Transverse colon (tissue), 4 donors: ENCODE data around the gene PRSS12. TPM values are rescaled to one million over a fixed set of nuclear protein-coding genes. Genes with fewer than 3 reads are reported as not detected.
"Not testable (repeated sequence)": the region's sequence is repeated elsewhere in the genome, so short reads cannot be mapped to it uniquely, and the experiment has no call there.

Source experiments
- DNase-seq: peaks from one replicate; pipeline ENCODE4 v3.0.0-alpha.2; 2019
- H3K27ac ChIP-seq, 4 donors: fragments of 200-600 bp; sonication (generic); 2 replicates each; pipeline ENCODE4 v1.5.1; 2016 to 2018; ENCODE audit warnings: inconsistent platforms in 4 of 4
- H3K27me3 ChIP-seq: fragments of 200-600 bp; sonication (generic); 2 replicates; pipeline ENCODE4 v1.5.1; 2017; ENCODE audit warnings: inconsistent platforms
- H3K36me3 ChIP-seq, 4 donors: fragments of 200-600 bp; sonication (generic); 2 replicates each; pipeline ENCODE4 v1.5.1; 2017 to 2019; ENCODE audit warnings: inconsistent platforms in 4 of 4
- H3K4me1 ChIP-seq, 4 donors: fragments of 200-600 bp; sonication (generic); 2 replicates each; pipeline ENCODE4 v1.5.1; 2017 to 2020; ENCODE audit warnings: inconsistent platforms in 4 of 4
- H3K4me3 ChIP-seq, 4 donors: fragments of 200-600 bp; sonication (generic); 1 replicate in 1 of 4; 2 replicates in 3 of 4; pipeline versions ENCODE4 v1.5.1 to v1.6.1; 2017 to 2019; ENCODE audit warnings: inconsistent platforms in 4 of 4
- H3K9me3 ChIP-seq, 2 donors: fragments of 200-600 bp; sonication (generic); 2 replicates each; pipeline ENCODE4 v1.5.1; 2017 to 2019; ENCODE audit warnings: inconsistent platforms in 2 of 2
- EP300 ChIP-seq: sonication (generic); formaldehyde crosslinking; IDR thresholded peaks from one replicate; pipeline ENCODE4 v1.6.1; 2017; ENCODE audit warnings: antibody characterized with exemption, low read depth
- POLR2A ChIP-seq: fragments of 450-650 bp; IDR thresholded peaks from one replicate; pipeline ENCODE4 v1.6.1; 2016; ENCODE audit warnings: antibody characterized with exemption, mild to moderate bottlenecking, moderate library complexity
- POLR2AphosphoS5 ChIP-seq, 3 donors: sonication (generic); formaldehyde crosslinking; IDR thresholded peaks; one replicate each; pipeline ENCODE4 v1.6.1; 2016; ENCODE audit warnings: antibody characterized with exemption in 3 of 3
- WGBS, 2 donors: methylation state at CpG; one replicate each; pipeline ENCODE4 v1.1.5; 2018; ENCODE audit warnings: low coverage in 1 of 2; 5-methylcytosine and 5-hydroxymethylcytosine counted together
- in situ Hi-C, 4 donors: fragments of 200-750 bp; cut with MboI; loops; one replicate each; pipeline versions ENCODE4 v1.15.0 to v1.15.1; 2017; ENCODE audit warnings: low sequenced_read_pairs in 3 of 4, low pct_ligation_motif_present in 1 of 4, low pct_unique_long_range_greater_than_20kb in 1 of 4
- intact Hi-C: fragments of 100-400 bp; cut with DNase I; formaldehyde crosslinking; loops from one replicate; pipeline ENCODE4 v1.15.1; 2023; ENCODE audit warnings: low total_unique reads
- total RNA-seq, 4 donors: library from RNA; depleted of rRNA; stranded (reverse); fragments of >200 nt; gene quantifications; one replicate each; pipeline ENCODE4 v1.1.0, GENCODE V29; 2016
- TF ChIP-seq, protein P1 (sequence below), 5 experiments: fragments of 200-600 bp in 3 of 5; fragments of 450-650 bp in 2 of 5; sonication (generic) in 3 of 5; IDR thresholded peaks; 1 replicate in 2 of 5; 2 replicates in 3 of 5; pipeline ENCODE4 v1.5.1; 2016 to 2017; ENCODE audit warnings: antibody characterized with exemption in 5 of 5, inconsistent platforms in 3 of 5, mild to moderate bottlenecking in 2 of 5, moderate library complexity in 1 of 5

PRSS12 gene
- total RNA-seq, 4 donors from 2014 or later = 58.0 to 146 (median 84.3) TPM

DNA sequence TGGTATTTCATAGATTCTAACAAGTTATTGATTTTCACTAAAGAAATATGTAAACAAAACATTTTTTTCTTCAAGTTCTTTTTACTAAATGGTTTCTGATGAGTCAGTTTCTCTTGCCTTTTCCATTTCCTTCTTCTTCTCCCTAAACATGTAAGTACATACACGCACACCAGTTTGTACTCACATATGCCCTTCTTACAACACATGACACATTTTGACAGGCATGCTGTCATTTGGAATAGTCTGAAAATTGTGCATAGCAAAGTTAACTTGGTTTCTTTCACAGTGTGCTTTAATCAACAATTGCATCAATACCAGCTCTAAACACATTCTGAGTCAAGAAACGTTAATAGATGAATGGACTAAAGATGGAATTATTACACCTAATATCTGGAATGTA lies 35.1 kb downstream of the PRSS12 start:
- Histone ChIP-seq H3K27me3 (no peaks in the 10 kb centered on the region), H3K9me3 (no peaks in the 10 kb centered on the region), H3K4me1 (peaks cover 0 to 2% (median 0%) of the 10 kb centered on the region in 4 donors), H3K36me3 (no peaks in the 10 kb centered on the region), H3K4me3 (no peak overlapping the region), H3K27ac (no peak overlapping the region)
- in situ Hi-C loops = no loop called here
- TF ChIP-seq, protein P1, sequence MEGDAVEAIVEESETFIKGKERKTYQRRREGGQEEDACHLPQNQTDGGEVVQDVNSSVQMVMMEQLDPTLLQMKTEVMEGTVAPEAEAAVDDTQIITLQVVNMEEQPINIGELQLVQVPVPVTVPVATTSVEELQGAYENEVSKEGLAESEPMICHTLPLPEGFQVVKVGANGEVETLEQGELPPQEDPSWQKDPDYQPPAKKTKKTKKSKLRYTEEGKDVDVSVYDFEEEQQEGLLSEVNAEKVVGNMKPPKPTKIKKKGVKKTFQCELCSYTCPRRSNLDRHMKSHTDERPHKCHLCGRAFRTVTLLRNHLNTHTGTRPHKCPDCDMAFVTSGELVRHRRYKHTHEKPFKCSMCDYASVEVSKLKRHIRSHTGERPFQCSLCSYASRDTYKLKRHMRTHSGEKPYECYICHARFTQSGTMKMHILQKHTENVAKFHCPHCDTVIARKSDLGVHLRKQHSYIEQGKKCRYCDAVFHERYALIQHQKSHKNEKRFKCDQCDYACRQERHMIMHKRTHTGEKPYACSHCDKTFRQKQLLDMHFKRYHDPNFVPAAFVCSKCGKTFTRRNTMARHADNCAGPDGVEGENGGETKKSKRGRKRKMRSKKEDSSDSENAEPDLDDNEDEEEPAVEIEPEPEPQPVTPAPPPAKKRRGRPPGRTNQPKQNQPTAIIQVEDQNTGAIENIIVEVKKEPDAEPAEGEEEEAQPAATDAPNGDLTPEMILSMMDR (IDR thresholded peaks at IDR 0.05) = no peak
- TF ChIP-seq EP300 (no peak), POLR2AphosphoS5 (IDR thresholded peaks at IDR 0.05) (no peak), POLR2A (no peak)
- whole genome bisulfite sequencing, 2 donors = 85 to 88% methylated on average over 2 of the region's 2 CpGs
- intact Hi-C loops = no loop called here
- DNase-seq = no peak

DNA sequence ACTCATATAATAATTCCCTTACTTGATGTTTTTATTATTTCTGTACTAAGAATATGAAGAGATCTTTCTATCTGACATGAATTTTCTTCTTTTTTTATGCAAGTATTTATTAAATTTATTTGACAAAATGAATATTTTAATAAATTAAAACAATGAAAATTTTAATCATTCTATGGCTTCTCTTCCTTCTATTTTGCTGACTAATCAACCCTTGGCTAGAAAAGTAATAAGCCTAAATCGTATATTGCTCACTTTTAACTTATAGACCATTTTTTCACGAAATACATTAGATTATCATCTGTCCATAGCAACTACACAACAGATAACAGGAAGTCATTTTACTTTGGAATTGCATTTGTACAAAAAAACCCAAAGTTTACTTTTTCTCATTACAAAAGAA lies 38.6 kb downstream of the PRSS12 start:
- in situ Hi-C loops = no loop called here
- TF ChIP-seq POLR2AphosphoS5 (IDR thresholded peaks at IDR 0.05) = no peak
- Histone ChIP-seq H3K4me3 (no peak overlapping the region), H3K27ac (no peak overlapping the region), H3K4me1 (peaks cover 0 to 3% (median 0%) of the 10 kb centered on the region in 4 donors), H3K9me3 (no peaks in the 10 kb centered on the region), H3K27me3 (no peaks in the 10 kb centered on the region), H3K36me3 (no peaks in the 10 kb centered on the region)
- intact Hi-C loops = no loop called here
- DNase-seq = no peak
- WGBS, 2 donors = 84 to 91% methylated on average over 2 of the region's 2 CpGs

DNA sequence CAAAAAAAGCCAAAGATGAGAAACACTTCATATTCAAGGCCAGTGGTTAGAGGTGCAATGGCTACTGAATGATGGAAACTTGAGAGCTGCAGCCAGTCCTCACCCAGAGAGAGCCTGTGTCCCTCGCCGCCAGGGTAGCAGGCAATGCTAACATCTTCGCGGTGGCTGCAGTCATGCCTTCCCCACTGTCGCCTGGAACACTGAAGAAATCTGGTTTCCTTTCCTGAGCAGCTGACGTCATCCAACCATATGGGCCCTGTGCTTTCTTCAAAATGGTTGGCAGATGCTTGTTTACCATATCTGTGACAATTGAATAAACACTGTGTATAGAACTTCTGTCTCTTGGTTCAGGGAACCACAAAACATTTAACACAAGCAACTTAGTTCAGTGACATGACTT lies 39.7 kb downstream of the PRSS12 start:
- no peak for TF ChIP-seq POLR2A
- no peak for TF ChIP-seq POLR2AphosphoS5 (IDR thresholded peaks at IDR 0.05)
- TF ChIP-seq EP300 = no peak
- TF ChIP-seq, protein P1 (IDR thresholded peaks at IDR 0.05) = no peak
- H3K27me3 ChIP-seq = no peaks in the 10 kb centered on the region
- H3K36me3 ChIP-seq = no peaks in the 10 kb centered on the region
- intact Hi-C loops = no loop called here
- peaks cover 0 to 14% (median 1%) of the 10 kb centered on the region in 4 donors for H3K4me1 ChIP-seq
- H3K9me3 ChIP-seq = no peaks in the 10 kb centered on the region
- no peak for DNase-seq
- in situ Hi-C loops = no loop called here
- WGBS, 2 donors = 79 to 100% methylated on average over 3 to 6 of the region's 6 CpGs
- no peak overlapping the region for H3K4me3 ChIP-seq
- H3K27ac ChIP-seq = no peak overlapping the region

DNA sequence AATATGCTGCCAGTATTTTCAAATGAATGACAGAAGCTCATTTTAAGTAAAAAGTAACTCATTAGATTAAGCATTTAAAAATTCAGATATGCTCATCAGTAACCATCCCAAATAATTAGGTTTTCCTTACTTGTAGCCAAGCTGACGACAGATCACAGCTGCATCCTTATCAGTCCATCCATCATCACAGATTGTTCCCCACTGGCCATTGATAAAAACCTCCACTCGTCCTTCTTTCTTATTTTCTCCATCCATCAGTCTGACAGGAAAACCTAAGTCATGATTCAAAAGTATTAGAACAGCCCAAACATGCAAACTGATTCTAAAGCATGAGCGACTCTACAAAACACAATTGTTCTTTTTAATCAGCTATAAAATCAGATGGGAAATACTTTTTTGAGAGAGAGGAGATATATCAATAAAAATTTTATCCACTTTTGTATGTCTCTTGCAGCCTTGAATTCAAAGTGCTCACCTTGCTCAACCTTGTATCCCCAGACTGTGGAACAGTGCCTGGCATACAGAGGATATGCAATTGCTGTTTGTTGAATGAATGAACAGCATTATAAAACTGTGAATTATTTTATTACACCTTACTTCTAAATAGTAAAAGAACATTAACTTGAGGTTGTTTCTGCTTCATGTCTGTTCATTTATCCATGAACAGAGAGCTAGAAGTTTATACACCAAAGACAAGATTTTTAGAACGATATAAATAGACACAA lies 44.3 kb downstream of the PRSS12 start:
- no peaks in the 10 kb centered on the region for H3K36me3 ChIP-seq
- no peak for TF ChIP-seq POLR2A
- no peak for TF ChIP-seq EP300
- TF ChIP-seq, protein P1 (IDR thresholded peaks at IDR 0.05) = no peak
- TF ChIP-seq POLR2AphosphoS5 (IDR thresholded peaks at IDR 0.05) = no peak
- WGBS, 2 donors = 45 to 53% methylated on average over 4 of the region's 4 CpGs
- intact Hi-C loops (no loop called here), in situ Hi-C loops (no loop called here)
- peak; percentile 26 for DNase-seq
- H3K4me1 ChIP-seq = peaks cover 0 to 24% (median 5%) of the 10 kb centered on the region in 4 donors
- no peaks in the 10 kb centered on the region for H3K27me3 ChIP-seq
- no peak overlapping the region for H3K4me3 ChIP-seq
- no peak overlapping the region for H3K27ac ChIP-seq
- no peaks in the 10 kb centered on the region for H3K9me3 ChIP-seq

DNA sequence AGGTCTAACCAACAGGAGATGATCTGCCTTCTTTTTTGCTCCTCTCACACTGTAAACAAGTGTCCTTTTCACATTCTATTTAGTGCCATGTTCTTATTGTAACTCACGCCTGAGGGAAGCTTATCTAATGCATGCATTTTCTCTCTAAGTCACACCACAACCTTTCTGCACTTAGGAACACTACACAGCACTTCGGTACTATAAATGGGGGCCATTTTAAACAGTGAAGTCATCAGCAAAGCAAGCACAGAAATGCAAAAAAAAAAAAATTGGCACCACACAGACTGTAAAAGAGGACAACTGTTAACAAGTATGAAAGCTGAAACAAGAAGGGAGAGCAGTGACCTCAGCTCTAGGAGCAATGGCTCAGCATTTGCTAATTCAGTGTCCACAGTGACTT lies 45.2 kb downstream of the PRSS12 start:
- intact Hi-C loops = no loop called here
- peaks cover 0 to 24% (median 5%) of the 10 kb centered on the region in 4 donors for H3K4me1 ChIP-seq
- in situ Hi-C loops = no loop called here
- no peak for DNase-seq
- no peak overlapping the region for H3K4me3 ChIP-seq
- 24 to 26% methylated on average over 2 of the region's 2 CpGs for WGBS, 2 donors
- no peaks in the 10 kb centered on the region for H3K27me3 ChIP-seq
- H3K9me3 ChIP-seq = no peaks in the 10 kb centered on the region
- no peaks in the 10 kb centered on the region for H3K36me3 ChIP-seq
- TF ChIP-seq, protein P1 (IDR thresholded peaks at IDR 0.05) = no peak
- TF ChIP-seq EP300 (no peak), POLR2A (no peak), POLR2AphosphoS5 (IDR thresholded peaks at IDR 0.05) (no peak)
- H3K27ac ChIP-seq = no peak overlapping the region

DNA sequence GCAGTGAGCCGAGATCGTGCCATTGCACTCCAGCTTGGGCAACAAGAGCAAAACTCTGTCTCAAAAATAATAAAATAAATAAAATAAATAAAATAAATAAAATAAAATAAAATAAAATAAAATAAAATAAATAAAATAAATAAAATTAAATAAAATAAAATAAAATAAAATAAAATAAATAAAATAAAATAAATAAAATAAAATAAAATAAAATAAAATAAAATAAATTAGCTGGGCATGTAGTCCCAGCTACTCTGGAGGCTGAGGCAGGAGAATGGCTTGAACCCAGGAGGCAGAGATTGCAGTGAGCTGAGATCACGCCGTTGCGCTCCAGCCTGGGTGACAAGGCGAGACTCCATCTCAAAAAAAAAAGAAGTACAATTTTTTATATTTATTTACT lies 53.2 kb downstream of the PRSS12 start:
- intact Hi-C loops, H3K9me3 ChIP-seq, H3K27ac ChIP-seq, in situ Hi-C loops, H3K4me1 ChIP-seq, H3K36me3 ChIP-seq, H3K27me3 ChIP-seq, H3K4me3 ChIP-seq, DNase-seq: not testable (repeated sequence)
- 94 to 98% methylated on average over 6 of the region's 6 CpGs for WGBS, 2 donors
